GM13977 (cell line): ENCODE data around the gene LYPD6.
"Not testable (repeated sequence)": the region's sequence is repeated elsewhere in the genome, so short reads cannot be mapped to it uniquely, and the experiment has no call there.

Experiments used
- DNase-seq: peaks from one replicate; pipeline ENCODE4 v3.0.0; 2012; ENCODE audit warnings: low spot score
- in situ Hi-C: fragments of 300-500 bp; cut with MboI; formaldehyde crosslinking; loops from one replicate; pipeline ENCODE4 v1.12.0; 2022; ENCODE audit warnings: low sequenced_read_pairs, low pct_unique_long_range_greater_than_20kb, mixed read lengths, inconsistent platforms; ENCODE audit not compliant: unreplicated experiment
- TF ChIP-seq, protein P1 (sequence below): IDR thresholded peaks from 2 replicates; pipeline ENCODE4 v1.5.1; 2012; ENCODE audit warnings: mild to moderate bottlenecking, control low read depth; ENCODE audit not compliant: insufficient read depth; ENCODE audit errors: extremely low read depth, missing control alignments

Gene LYPD6

DNA sequence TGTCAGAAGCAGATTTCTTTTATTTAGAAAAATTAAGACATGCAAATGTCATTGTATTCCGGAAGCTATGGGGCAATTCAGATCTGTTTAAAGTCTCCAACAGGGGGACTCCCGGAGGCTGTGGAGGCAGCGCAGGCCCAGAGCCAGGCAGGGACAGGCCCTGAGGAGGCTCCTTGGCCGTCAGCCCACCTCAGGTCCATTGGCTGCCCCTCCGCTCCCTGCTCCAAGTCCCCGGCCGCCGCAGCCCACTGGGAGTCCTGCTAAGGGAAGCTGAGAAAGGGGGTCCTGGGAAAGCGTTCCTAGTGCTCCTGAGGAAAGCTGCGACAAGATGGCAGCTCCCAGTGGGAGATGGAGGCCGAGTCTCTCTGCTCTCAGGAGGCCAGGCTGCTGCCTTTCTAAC is 20.0 kb upstream of the LYPD6 start:
- TF ChIP-seq, protein P1, sequence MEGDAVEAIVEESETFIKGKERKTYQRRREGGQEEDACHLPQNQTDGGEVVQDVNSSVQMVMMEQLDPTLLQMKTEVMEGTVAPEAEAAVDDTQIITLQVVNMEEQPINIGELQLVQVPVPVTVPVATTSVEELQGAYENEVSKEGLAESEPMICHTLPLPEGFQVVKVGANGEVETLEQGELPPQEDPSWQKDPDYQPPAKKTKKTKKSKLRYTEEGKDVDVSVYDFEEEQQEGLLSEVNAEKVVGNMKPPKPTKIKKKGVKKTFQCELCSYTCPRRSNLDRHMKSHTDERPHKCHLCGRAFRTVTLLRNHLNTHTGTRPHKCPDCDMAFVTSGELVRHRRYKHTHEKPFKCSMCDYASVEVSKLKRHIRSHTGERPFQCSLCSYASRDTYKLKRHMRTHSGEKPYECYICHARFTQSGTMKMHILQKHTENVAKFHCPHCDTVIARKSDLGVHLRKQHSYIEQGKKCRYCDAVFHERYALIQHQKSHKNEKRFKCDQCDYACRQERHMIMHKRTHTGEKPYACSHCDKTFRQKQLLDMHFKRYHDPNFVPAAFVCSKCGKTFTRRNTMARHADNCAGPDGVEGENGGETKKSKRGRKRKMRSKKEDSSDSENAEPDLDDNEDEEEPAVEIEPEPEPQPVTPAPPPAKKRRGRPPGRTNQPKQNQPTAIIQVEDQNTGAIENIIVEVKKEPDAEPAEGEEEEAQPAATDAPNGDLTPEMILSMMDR = no peak
- in situ Hi-C loops = loop anchor here (25.0 kb wide), 1 partner anchor 273 kb away; the partner anchor contains the start of gene LYPD6B
- DNase-seq = no peak

DNA sequence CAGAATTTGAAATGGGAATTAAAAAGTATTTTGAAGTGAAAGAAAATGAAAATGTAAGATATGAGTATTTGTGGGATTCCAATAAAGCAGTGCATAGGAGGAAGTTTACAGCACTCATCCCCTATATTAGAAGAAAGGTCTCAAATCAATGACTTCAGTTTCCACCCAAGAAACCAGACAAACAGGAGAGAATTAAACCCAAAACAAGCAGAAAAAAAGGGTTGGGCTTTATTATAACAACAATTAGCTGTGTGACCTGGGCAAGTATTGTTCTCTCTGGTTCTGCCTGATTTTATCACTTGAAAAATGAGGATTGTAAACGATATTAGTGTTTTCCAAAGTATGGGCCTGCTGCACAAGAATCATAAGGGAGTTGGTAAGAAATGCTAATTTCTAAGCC is 18.3 kb upstream of the LYPD6 start:
- in situ Hi-C loops = loop anchor here (25.0 kb wide), 1 partner anchor 275 kb away; the partner anchor contains the start of gene LYPD6B
- TF ChIP-seq, protein P1 = no peak
- DNase-seq = no peak

DNA sequence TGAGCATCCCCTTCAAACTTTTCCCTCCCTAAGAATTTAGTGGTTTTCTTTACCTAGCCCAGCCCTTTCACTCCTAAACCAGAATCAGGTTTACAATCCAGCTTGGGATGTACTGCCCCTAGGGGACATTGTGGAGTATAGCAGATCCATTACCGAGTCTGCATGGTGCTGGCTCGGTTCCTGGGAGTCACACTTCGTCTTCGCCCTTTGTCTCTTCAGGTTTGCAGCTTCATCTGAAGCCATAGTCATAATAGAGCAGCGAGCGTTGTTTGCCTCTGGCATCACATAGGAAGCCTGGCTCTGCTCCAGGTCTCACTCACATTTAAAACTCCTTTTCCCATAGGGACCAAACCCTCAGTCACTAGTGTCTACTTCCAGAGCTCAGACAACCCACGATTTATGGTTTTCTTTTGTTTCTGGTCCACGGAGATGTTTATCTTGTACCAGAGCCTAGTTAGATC is 16.8 kb upstream of the LYPD6 start:
- in situ Hi-C loops = loop anchor here (25.0 kb wide), 1 partner anchor 276 kb away; the partner anchor contains the start of gene LYPD6B
- DNase-seq = peak; percentile 82
- TF ChIP-seq, protein P1 = peak; percentile 74

DNA sequence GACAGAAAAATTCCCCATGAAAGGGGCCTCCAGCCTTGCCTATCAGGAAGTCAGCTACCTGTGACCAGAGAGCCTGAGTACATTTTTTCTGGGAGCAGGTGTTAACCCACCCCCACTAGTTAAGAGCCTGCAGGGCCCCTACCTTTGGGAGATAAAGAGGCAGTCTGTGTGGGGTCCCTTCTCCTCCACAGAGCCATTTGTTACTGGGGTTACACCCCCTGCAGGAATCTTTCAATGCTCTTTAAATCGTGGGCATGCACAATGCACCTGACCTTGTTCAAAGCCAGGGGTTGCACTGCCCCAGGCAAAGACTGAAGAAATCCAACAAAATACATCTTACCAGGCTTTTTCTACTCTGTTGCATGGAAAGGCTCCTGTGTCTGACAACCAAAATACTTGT is 15.7 kb upstream of the LYPD6 start:
- TF ChIP-seq, protein P1 = no peak
- DNase-seq = no peak
- in situ Hi-C loops = loop anchor here (25.0 kb wide), 1 partner anchor 277 kb away; the partner anchor contains the start of gene LYPD6B

DNA sequence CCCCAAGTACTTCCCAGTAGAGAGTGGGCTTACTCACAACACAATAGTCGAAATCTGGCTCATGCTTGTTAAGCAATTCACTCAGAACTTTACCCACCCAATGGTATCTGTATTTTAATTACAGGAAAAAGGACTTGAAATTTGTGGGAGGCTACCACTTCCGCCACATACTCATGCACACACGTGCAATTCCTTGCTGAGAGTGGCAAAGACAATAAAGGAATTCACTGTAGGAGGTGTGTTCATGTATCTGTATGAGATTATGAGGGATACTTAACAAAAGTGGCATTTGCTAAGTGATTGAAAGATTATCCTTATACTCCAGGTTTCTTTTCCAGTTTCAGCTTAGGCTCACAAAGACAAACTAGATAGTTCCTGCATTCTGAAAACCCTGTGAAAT is 14.9 kb upstream of the LYPD6 start:
- TF ChIP-seq, protein P1 = no peak
- in situ Hi-C loops = loop anchor here (25.0 kb wide), 1 partner anchor 278 kb away; the partner anchor contains the start of gene LYPD6B
- DNase-seq = no peak

DNA sequence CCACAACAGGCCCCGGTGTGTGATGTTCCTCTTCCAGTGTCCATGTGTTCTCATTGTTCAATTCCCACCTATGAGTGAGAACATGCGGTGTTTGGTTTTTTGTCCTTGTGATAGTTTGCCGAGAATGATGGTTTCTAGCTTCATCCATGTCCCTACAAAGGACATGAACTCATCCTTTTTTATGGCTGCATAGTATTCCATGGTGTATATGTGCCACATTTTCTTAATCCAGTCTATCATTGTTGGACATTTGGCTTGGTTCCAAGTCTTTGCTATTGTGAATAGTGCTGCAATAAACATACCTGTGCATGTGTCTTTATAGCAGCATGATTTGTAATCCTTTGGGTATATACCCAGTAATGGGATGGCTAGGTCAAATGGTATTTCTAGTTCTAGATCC is 11.8 kb upstream of the LYPD6 start:
- in situ Hi-C loops = loop anchor here (25.0 kb wide), 1 partner anchor 281 kb away; the partner anchor contains the start of gene LYPD6B
- DNase-seq = not testable (repeated sequence)

DNA sequence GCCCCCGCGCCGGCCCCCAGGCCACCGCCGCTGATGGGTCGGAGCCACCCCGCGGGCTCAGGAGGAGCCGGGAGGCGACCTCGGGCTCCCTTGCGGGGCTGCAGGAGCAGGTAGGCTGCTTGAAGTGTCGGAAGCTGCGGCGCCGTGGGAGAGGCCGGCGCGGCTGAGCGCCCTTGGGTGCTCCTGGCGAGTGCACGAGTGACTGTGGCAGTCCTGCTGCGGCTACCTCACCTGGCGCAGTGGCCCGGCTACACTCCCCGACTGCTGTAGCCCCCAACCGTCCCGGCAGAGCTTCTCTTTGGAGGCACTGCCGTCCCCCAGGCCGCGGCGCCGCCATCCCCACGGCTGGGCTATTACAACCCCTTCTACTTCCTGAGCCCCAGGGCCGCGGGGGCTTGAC is 10.0 kb upstream of the LYPD6 start:
- in situ Hi-C loops = loop anchor here (25.0 kb wide), 1 partner anchor 283 kb away; the partner anchor contains the start of gene LYPD6B

More for the DNA sequence above, 10.0 kb upstream of the LYPD6 start:
- TF ChIP-seq, protein P1 = no peak
- DNase-seq = no peak
